SU-DHL-6 (cell line): ENCODE data around the gene PCDHA9.
"Not testable (repeated sequence)": the region's sequence is repeated elsewhere in the genome, so short reads cannot be mapped to it uniquely, and the experiment has no call there.

Source experiments
- EZH2phosphoT487 ChIP-seq: fragments of 200-600 bp; sonication (generic), shearing (Covaris generic); conservative IDR thresholded peaks from 2 replicates; pipeline ENCODE4 v1.6.1; 2018; ENCODE audit warnings: mild to moderate bottlenecking, antibody characterized with exemption, low read length, moderate library complexity, mixed read lengths
- TF ChIP-seq, protein P1 (sequence below): fragments of 200-600 bp; sonication (generic); IDR thresholded peaks from one replicate; pipeline ENCODE4 v1.5.1; 2017; ENCODE audit warnings: antibody characterized with exemption, mild to moderate bottlenecking, low read length, moderate library complexity; ENCODE audit not compliant: insufficient read depth, poor library complexity, severe bottlenecking

- TF ChIP-seq, protein P1, sequence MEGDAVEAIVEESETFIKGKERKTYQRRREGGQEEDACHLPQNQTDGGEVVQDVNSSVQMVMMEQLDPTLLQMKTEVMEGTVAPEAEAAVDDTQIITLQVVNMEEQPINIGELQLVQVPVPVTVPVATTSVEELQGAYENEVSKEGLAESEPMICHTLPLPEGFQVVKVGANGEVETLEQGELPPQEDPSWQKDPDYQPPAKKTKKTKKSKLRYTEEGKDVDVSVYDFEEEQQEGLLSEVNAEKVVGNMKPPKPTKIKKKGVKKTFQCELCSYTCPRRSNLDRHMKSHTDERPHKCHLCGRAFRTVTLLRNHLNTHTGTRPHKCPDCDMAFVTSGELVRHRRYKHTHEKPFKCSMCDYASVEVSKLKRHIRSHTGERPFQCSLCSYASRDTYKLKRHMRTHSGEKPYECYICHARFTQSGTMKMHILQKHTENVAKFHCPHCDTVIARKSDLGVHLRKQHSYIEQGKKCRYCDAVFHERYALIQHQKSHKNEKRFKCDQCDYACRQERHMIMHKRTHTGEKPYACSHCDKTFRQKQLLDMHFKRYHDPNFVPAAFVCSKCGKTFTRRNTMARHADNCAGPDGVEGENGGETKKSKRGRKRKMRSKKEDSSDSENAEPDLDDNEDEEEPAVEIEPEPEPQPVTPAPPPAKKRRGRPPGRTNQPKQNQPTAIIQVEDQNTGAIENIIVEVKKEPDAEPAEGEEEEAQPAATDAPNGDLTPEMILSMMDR = not testable (repeated sequence)
- not testable (repeated sequence) for TF ChIP-seq EZH2phosphoT487
Observed at GRCh38 chr5:140849831-140850634, 1.9 kb downstream of the PCDHA9 start.
